Left lung (tissue), 10 donors: Measurements from ENCODE around the gene RIPOR1. TPM values are rescaled to one million over a fixed set of nuclear protein-coding genes. Genes with fewer than 3 reads are reported as not detected.

Experiments
- ATAC-seq: fragments of 200-7000 bp; cut with Tn5 transposase; one replicate; pipeline ENCODE4 v1.9.1; 2020; ENCODE audit warnings: moderate library complexity
- DNase-seq, 4 donors: peaks; one replicate each; pipeline ENCODE4 v3.0.0-alpha.2; 2013 to 2020
- H3K27ac ChIP-seq, 2 donors: fragments of 200-600 bp; sonication (generic) in 1 of 2; one replicate each; pipeline versions ENCODE4 v1.5.0 to v1.8.0; 2020 to 2021
- H3K27me3 ChIP-seq, 2 donors: fragments of 200-600 bp; sonication (generic) in 1 of 2; one replicate each; pipeline versions ENCODE4 v1.5.0 to v1.8.0; 2020 to 2021
- H3K36me3 ChIP-seq, 2 donors: fragments of 200-600 bp; sonication (generic) in 1 of 2; one replicate each; pipeline versions ENCODE4 v1.5.0 to v1.8.0; 2020 to 2021
- H3K4me1 ChIP-seq, 2 donors: fragments of 200-600 bp; one replicate each; pipeline ENCODE4 v1.8.0; 2021
- H3K4me3 ChIP-seq, 2 donors: fragments of 200-600 bp; sonication (generic) in 1 of 2; one replicate each; pipeline versions ENCODE4 v1.5.0 to v1.8.0; 2020 to 2021; ENCODE audit warnings: mild to moderate bottlenecking in 1 of 2
- H3K9me3 ChIP-seq, 2 donors: fragments of 200-600 bp; sonication (generic) in 1 of 2; one replicate each; pipeline versions ENCODE4 v1.5.0 to v1.8.0; 2020 to 2021
- CTCF ChIP-seq, 2 donors: fragments of 200-600 bp; sonication (generic) in 1 of 2; IDR thresholded peaks; one replicate each; pipeline versions ENCODE4 v1.5.0 to v1.8.0; 2021; ENCODE audit warnings: antibody characterized with exemption in 2 of 2
- intact Hi-C, 2 donors: fragments of 100-400 bp; cut with DNase I; formaldehyde crosslinking; loops; one replicate each; pipeline versions ENCODE4 v1.11.2 to v1.14.2; 2022
- polyA plus RNA-seq, 6 donors: library from polyadenylated mRNA; unstranded; fragments of 120-200 nt; gene quantifications; one replicate each; pipeline ENCODE4 v1.2.1, GENCODE V29; 2013; ENCODE audit not compliant: insufficient read length in 6 of 6
- total RNA-seq, 2 donors: library from RNA; stranded (reverse); fragmentation: NEBNext Ultra II Directional; extraction: Animal tissue kit (Norgen Biotek cat#: 25700); gene quantifications; one replicate each; pipeline ENCODE4 v1.2.1, GENCODE V29; 2021
- donor health status: DM: no; HTN: yes; CAD: no.
- donor health status: DM: no; HTN: no; CAD: no.

Gene RIPOR1
- total and polyA plus RNA-seq, 8 donors: 52.8 to 123 (median 65.7) TPM

- intact Hi-C loops: loop anchor here in 1 of 2 donors (5.0 kb wide), 1 partner anchor 105 kb away; the partner anchor contains the start of genes C16orf86 and ENKD1
- DNase-seq: peak; percentile 86 to 95 (median 90)
- no peaks in the 10 kb centered on the region for H3K27me3 ChIP-seq
- H3K4me3 ChIP-seq: peak within 1 kb of the TSS; percentile 73 to 92
- no peaks in the 10 kb centered on the region for H3K9me3 ChIP-seq
- H3K27ac ChIP-seq: peak within 1 kb of the TSS; percentile 99 to 100
- TF ChIP-seq CTCF (IDR thresholded peaks at IDR 0.05): peak in 1 of 2 donors; percentile 20
- peaks cover 4 to 47% of the 10 kb centered on the region in 2 donors for H3K4me1 ChIP-seq
- no peaks in the 10 kb centered on the region for H3K36me3 ChIP-seq
- ATAC-seq: peak; percentile 65
These were observed 33.9 kb downstream of the RIPOR1 start, which contains the start of gene CTCF for GRCh38 chr16:67562526-67562917. Gene CTCF, plus strand, starts transcription at chr16:67562526. Its CDS starts 48,307 bp downstream, at chr16:67610833.

- Histone ChIP-seq H3K4me3 (peak overlapping the region; percentile 73 to 92), H3K9me3 (no peaks in the 10 kb centered on the region), H3K36me3 (no peaks in the 10 kb centered on the region), H3K27me3 (no peaks in the 10 kb centered on the region), H3K27ac (peak overlapping the region; percentile 99 to 100), H3K4me1 (peaks cover 4 to 47% of the 10 kb centered on the region in 2 donors)
- no peak for TF ChIP-seq CTCF (IDR thresholded peaks at IDR 0.05)
- intact Hi-C loops: loop anchor here in 1 of 2 donors (5.0 kb wide), 1 partner anchor 104 kb away; the partner anchor contains the start of genes C16orf86 and ENKD1
- DNase-seq: peak; percentile 57 to 91 (median 66)
- peak; percentile 19 for ATAC-seq
These were observed 34.5 kb downstream of the RIPOR1 start for GRCh38 chr16:67562918-67563707.

- no peak for TF ChIP-seq CTCF (IDR thresholded peaks at IDR 0.05)
- Histone ChIP-seq H3K4me3 (peak overlapping the region; percentile 73 to 92), H3K27ac (peak overlapping the region; percentile 99 to 100), H3K27me3 (no peaks in the 10 kb centered on the region), H3K9me3 (no peaks in the 10 kb centered on the region), H3K36me3 (no peaks in the 10 kb centered on the region), H3K4me1 (peaks cover 4 to 47% of the 10 kb centered on the region in 2 donors)
- ATAC-seq: peak; percentile 22
- peak in 3 of 4 donors; percentile 60 to 70 (median 68) for DNase-seq
- intact Hi-C loops: loop anchor here in 1 of 2 donors (5.0 kb wide), 1 partner anchor 103 kb away; the partner anchor contains the start of genes C16orf86 and ENKD1
These were observed 35.3 kb downstream of the RIPOR1 start for GRCh38 chr16:67563708-67564468.

- H3K4me1 ChIP-seq: peaks cover 4 to 41% of the 10 kb centered on the region in 2 donors
- H3K4me3 ChIP-seq: no peak overlapping the region
- no peaks in the 10 kb centered on the region for H3K9me3 ChIP-seq
- intact Hi-C loops: no loop called here
- no peak overlapping the region for H3K27ac ChIP-seq
- no peak for ATAC-seq
- H3K36me3 ChIP-seq: no peaks in the 10 kb centered on the region
- DNase-seq: no peak
- H3K27me3 ChIP-seq: no peaks in the 10 kb centered on the region
- no peak for TF ChIP-seq CTCF (IDR thresholded peaks at IDR 0.05)
These were observed 37.0 kb downstream of the RIPOR1 start for GRCh38 chr16:67565470-67566100.
